GM18868 (cell line): ENCODE results near the gene WNT9A.

Experiments
- ATAC-seq: cut with Tn5 transposase; IDR thresholded peaks from one replicate; pipeline ENCODE4 v1.9.1; 2021; ENCODE audit warnings: mild to moderate bottlenecking, moderate library complexity; ENCODE audit not compliant: unreplicated experiment

Gene WNT9A

GRCh38 chr1:227942021-227942715, 5.6 kb downstream of the WNT9A start:
- ATAC-seq: no peak

DNA sequence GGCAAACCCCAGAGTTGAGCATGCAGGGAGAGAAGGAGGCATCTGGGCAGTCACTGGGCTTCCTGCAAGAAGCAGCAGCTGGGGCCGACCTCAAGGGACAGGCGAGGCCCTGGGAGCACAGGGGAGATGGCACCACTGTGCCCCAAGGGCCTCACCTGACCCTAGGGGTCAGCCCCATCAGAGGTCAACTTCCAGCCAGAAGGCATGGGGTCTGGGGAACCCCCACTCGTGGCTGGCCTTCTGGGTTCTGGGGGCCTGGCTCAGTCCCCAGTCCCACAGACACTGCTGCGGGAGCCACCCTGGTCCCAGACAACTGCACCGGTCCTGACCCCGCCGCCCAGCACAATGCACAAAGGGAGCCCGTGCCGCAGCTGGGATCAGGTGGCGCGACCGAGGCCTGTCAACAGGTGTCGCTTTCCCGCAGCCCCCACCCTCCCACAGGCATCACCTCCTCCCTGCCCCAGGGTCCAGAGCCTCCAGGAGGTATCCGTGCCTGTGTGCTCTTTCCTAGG, 6.2 kb downstream of the WNT9A start:
- no peak for ATAC-seq

DNA sequence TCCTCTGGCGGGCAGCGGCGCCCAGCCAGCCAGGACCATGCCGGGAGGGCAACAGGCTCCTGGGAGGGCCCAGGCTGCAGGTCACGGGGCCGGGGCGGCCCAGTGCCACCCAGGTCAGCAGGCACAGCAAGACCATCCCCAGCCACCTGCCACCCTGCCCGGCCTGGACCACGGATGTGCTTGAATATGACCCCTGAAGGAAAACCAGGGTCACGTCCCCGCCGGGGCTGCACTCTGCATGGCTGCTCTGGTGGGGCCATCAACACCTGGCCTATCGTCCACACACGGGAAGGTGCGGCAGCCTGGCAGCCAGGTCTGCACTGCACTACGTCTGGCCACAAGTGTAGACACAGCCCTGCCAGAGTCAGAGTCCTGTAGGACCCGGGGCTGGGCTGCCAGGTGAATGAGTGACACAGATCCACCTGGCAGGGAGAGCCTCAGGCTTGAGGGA, 6.9 kb downstream of the WNT9A start:
- ATAC-seq: no peak

DNA sequence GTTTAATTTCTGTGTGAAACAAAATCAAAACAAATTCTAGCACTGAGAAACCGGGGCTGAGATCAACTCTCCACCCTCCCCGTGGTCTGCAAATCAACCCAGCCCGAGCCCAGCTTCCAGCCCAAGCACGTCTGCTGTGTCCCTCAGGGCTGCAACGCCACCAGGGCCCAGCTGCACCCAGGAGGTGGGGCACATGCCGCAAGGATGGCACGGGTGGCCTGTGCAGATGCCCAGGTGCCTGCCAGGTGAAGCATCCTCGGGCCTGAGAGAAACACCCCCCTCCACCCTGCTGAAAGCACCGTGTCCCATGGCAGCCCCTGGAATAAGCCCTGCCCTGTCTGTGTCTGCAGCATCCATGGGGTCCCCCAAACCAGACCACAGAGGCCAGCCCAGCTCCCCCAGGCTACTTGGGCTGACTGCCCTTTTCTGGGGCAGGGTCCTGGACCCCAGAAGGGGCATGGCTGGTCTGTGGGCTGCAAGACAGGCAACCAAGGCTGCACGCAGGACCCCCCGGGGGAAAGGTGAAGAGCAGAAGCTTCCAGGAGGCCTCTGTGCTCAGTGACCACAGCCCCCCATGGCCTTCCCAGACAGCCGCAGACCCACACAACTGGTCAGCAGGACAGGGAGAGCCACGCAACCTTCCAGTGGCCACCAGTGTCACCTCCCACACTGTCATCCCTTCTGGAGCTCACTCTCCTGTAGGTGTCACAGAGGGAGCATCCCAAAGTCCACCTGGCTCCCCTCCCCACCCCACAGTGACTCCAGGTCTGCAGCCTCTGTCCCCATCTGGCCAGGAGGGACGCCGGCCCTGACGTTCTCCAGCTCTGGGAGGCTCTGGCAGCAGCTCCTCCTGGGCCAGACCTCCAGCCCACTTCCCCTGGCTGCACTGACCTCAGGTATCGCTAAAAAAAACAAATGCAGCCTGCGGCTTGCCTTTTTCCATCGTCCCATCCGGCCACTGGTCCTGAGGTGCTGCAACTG, 7.7 kb downstream of the WNT9A start:
- no peak for ATAC-seq

DNA sequence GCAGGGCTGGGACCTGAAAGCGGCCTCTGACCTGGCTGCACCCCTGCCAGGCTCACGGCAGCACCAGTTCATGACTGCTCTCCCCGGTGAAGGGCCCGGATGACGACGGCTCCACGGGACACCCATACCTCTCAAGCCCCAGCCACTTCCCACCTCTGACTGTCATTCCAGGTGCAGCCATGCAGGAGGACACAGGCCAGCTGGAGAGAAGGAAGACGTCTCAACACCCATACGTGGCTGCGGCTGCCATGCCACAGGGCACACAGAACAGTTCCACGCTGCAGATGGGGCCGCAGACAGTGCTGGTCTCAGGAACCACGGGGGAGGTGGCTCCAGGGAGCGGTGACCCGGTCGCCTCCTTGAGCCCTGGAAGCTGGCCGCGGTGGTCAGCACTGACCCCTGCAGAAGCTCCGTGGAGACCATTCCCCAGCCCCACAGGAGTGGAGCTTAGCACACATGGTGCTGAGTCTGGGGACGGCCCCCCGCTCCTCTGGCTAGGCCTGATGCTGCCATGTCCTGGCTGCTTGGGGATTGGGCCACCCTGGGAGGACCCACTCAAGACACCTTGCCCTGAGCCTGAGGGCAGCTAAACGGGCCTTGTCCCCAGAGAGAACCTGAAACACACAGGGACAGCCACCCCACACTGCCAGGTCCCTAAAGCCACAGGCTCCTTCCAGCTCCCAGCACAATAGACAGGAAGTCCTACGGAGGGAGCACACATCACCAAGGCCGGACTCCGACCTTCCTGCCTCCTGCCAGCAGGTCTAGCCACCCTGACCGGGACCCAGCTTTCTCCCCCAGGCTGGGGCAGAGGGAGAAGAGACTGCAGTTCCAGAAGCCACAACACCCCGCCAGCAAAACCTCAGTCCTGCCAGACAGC, 8.6 kb downstream of the WNT9A start:
- ATAC-seq: no peak

DNA sequence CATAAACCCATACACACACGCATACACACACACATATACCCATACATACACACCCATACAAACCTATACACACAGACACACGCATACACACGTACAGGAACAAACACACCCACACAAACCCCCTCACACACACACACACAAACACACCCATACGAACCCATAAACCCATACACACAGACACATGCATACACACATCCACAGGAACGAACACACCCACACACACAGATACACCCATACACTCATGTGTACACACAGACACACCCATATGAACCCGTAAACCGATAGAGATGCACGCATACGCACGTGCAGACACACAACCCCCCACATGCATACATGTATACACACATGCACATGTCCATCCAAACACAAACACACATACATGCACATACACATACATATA, 9.5 kb downstream of the WNT9A start:
- ATAC-seq: no peak

DNA sequence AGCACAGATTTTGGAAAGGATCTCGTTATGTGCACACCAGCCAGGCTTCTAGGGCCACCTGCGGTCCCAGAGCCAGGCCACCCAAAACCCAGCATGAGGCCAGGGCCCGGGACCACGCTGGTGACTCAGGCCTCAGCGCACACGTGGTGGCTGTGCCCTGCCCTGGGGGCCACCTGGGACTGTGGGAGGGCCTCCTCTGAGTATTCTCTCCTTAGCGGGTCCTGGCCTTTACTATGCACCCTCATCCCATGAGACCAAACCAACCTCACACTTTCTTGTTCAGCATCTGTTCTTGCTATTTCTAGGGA, 9.9 kb downstream of the WNT9A start:
- ATAC-seq: no peak

DNA sequence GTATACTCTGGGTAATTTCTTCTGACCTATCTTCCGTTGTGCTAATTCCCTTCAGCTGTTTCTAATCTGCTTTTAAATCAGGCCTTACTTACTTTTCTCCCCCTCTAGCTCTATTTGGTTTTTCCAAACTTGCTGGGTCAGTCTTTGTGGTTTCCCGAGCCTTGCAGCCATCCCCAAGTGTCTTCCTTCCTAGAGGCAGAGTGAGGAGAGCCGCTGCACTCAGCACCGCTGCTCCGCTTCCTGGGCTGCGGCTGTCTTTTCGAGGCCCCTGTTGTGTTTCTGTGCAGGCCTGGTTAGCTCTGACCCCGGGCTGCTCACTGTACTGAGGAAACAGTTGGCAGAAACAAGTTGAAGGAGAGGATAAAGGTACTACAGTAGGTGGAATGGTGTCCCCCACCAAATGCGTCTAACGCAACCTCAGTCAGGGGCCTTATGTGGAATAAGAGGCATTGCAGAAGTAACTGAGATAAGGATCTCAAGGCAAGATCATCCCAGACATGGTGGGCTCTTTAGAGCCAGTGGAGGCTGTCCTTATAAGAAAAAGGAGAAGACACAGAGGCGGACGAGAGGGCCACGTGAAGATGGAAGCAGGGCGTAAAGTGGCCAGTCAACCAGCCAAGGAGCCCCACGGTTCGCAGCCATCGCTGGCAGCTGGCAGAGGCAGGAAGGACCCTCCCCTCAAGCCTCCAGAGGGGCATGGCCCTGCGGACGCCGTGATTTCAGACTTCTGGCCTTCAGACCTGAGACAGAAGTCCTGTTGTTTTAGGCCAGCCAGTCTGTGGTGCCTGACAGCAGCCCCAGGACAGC, 10.5 kb downstream of the WNT9A start:
- ATAC-seq: no peak

DNA sequence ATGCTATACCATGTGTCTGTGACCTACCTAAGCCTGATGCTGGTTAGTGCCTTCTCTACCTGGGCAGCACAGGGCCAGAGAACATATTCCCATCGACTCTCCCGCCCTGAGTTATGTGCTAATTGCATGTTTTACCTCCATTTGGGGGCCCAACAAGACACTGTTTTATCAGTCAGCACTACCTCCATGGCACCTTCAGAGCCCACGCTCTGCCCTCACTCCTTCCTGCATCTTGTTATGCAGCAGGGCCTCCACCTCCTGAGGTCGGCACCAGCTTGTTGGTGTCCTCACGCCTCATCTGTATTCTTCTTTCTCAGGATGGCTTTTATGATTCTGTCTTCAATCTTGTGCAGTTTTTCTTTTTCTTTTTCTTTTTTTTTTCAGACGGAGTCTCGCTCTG, 11.9 kb downstream of the WNT9A start:
- no peak for ATAC-seq

- no peak for ATAC-seq
Observed at GRCh38 chr1:227934476-227935313, 13.0 kb downstream of the WNT9A start.

DNA sequence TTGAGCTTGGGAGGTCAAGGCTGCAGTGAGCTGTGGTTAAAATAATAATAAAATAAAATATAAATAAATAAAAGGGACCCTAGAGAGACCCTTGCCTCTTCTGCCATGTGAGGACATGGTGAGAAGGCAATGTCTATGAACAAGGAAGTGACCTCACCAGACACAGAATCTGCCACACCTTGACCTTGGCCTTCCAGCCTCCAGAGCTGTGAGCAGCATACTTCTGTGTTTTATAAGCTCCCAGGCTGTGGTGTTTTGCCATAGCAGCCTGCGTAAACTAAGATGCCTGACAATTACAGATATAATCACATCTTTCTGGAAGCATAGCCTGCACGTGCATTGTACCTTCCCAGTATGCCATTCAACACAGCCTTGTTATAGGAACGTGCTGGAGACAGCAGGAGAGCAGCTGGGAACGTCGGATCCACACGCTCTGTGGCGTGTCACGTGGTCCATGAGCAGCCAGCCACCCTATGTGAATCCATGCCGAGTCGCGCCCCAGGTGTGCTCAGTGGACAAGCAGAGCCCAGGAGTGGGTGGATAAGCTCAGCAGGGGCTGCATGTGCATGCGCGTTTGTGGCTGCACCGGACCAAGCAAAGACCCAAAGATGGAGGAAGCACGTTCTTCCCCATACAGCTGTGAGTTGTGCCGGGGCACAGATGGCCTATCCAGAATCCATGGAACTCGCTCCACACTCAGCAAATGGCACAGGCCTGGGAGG, 17.8 kb downstream of the WNT9A start:
- no peak for ATAC-seq

DNA sequence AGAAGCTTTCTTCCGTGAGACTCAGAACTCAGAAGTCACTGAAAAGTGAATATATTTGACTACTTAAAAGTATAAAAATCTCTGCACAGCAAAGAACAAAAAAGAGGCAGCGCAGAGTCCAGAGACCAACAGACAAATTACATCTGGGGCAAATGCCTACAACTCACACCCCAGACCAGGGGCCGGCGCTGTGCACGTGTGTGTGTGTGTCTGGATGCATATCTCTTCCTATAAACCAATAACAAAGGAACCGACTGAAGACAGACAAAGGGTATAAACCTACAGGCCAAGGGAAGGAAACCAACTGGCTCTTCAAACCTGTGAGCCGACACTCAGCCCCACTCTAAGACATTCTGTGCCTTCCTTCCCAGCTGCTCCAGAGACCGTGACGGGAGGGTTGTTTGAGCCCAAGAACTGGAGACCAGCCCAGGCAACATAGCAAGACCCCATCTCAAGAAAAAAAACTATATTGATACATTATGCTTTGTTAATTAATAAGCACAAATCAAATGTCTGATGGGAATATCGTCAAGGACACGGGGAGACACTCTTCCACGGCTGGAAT, 18.8 kb downstream of the WNT9A start:
- ATAC-seq: no peak

DNA sequence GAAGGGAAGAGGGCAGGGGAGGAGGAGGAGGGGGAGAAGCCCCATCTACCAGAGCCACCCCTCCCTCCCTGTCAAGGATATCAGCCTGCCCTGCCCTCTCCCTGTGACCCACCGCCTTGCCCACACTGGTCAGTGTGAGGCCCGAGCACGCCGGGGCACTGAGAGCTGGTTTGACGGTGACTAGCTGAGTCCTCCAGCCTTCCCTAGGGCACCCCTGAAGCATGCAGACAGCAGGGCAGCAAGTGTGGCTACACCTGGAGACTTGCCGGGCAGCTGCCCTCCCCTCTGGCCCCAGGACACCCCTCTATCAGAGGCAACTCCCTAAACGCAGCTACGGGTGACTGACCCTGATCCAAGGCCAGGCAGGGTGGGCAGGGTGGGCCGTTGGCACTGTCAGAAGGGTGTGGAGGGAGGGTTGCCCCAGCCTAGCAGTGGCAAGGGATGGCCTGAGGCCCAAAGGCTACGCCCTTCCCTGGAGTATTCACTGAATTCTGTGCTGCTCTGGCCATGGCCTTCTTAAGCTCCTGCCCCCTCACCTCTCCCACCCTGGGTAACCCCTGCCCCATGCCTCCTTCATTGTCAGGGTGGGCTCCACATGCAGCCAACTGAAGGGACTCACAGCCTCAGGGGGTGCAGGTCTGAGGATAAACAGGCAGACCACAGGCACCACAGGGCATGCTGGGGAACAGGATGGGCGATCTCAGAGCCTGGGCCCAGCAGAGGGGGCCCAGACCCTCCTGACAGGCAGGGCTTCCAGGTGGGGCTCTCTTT, 19.6 kb downstream of the WNT9A start:
- no peak for ATAC-seq

DNA sequence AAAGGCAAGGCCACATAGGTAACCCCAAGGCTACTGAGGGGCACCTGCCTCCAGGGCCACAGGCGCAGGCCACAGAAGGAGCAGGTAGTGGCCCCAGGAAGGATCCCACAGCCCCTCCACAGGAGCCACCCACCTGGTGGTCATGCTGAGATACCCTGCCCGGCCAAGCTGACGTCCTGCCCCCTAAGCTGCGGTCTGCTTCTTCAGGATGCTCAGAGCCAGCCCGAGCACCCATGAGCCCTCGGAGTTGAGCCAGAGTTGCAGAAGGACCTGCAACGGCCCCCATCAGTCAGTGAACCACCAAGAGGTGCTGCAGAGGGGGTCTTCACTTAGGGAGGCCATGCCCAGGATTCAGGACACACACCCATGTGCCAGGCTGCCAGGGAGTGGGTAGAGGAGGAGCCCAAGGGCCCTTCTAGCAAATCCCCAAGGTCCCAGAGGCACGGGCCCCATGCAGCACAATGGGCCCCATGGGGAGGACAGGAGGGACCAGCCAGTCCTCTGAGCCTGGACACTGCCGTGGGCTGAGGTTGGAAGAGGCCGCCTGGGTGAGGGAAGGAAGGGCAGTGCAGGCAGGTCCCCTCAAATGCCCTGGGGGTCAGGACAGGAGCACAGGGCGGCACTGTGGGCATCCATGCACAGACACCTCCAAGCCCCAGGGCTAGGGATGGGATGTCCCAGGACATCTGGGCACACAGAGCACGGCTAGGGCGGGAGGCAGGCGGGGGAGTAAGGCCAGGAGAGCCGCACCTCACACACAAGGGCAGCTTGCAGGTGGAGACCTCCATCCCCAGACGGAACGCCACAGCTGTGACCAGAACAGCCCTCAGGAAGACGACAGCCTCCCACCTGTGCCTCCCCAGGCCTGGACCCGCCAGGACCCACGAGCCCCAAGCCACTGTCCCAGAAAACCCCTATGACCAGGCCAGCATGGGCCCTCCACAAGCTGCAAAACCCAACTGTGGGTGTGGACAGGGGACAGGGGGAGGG, 20.5 kb downstream of the WNT9A start:
- ATAC-seq: no peak

DNA sequence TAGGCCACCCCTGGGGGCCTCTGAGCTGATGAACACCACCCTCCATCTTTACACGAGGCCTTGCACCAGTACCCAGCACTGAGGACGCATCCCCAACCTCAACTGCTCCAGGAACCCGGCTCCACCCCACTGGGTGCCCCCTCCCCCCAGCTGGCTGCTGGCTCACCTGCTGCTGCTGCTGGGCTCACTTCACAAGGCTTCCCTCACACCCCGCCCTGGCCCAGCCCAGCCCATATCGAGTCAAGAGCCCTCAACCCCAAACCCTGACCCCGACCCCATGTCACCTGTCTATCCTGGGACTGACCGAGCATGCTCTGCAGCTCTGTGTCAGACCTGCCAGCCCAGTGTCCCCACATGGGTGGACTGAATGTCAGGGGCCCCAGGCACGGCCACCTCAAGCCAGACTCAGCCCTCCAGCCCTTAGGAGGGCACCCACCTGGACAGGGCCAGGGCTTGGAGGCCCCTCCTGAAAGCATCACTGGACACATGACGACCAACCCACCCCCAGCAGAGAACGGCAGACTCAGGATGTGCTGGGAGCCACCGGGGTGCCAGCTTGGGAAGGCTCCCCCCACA, 21.4 kb downstream of the WNT9A start:
- ATAC-seq: no peak

DNA sequence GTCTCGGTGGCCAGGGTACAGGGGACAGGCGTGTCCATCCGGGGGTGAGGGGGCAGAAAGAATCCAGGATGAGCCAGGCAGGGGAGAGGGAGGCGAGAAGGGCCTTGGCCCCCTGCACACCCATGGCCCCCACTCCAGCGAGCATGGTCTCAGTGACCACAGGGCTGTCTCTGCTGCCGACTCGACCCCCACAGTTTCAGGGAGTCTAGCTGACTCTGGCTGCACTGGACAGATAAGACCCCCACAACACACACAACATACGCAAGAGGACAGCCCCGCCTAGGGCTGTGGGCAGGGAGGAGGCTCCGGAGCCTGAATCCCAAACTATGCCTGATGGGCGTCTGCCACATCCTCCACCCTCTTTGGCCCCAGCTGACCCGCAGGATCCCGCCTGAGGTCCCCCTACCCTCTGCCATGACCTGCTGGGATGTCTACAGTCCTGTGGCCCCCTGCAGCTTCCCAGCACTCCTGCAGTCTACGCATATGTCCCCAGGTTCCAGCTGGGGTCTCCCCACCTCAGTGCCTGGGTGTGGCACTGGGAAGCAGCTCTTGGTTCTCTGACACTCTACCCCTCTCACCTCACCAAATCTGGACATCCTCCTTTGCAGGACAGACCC, 22.0 kb downstream of the WNT9A start:
- ATAC-seq: no peak
